ENCODE results near the gene ETF1.

ETF1 gene

DNA sequence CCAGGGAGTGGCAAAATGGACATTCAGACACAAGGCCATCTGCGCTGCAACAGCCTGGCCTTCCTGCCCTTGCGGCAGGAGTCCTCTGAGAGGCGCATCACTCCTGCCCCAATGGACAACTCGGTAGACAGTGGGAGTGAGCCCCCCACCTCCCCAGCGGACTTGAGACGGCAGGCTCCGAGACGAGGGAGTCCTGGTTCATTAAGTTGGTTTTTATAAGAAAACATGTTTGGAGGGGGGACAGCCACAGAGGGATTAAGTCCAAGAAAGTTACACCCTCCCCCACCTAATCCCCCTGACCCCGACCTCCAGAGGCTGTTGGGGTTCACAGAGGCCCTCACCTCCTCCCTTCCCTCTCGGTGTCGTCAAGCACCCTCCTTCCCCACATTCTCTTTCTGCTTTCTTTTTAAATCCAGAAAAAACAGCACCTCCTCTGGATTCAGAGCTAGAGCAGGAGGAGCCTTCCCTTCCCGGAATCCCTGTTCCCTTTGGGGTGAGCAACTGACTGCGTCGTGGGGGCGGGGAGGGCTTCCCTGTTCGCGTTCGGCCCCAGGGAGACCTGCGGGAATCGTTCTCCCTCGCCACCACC is 79.5 kb downstream of the ETF1 start:
- peak; percentile 22 for DNase-seq (ENCODE audit: low spot score)

DNA sequence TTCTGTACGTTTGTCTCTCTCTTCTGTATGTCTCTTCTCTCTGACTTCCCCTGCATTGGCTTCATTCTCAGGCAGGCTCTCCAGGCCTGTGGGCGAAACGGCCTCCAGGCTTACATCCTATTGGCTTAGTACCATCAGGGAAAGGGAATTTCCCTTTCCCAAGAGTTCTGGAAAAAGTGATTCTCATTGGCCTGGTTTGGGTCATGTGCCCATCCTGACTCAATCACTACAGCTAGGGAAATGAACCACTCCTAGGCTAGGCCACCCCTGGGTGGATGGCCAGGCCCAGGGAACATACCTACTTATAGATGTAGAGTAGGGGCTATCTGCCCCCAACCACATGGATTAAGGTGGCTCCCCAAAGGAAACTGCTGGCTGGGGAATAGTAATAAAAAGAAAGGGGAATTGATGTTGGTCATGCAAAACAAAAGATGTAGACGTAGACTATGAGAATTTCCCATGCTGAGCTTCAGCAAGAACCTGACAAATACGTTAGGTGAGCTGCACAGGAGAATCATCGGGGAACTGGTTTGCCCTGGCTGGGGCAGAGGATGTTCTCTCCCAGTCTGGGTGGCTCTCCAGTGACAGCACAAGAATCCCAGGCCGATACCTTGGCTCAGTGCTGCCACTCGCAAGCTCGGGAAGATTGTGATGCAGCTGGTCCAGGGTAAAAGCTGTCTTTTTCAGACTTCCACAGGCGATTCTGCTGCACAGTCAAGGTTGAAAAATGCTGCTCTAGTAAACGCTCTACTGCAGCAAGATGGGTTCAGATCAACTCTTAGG is 81.5 kb downstream of the ETF1 start:
- no peak for DNase-seq (ENCODE audit: low spot score)

DNA sequence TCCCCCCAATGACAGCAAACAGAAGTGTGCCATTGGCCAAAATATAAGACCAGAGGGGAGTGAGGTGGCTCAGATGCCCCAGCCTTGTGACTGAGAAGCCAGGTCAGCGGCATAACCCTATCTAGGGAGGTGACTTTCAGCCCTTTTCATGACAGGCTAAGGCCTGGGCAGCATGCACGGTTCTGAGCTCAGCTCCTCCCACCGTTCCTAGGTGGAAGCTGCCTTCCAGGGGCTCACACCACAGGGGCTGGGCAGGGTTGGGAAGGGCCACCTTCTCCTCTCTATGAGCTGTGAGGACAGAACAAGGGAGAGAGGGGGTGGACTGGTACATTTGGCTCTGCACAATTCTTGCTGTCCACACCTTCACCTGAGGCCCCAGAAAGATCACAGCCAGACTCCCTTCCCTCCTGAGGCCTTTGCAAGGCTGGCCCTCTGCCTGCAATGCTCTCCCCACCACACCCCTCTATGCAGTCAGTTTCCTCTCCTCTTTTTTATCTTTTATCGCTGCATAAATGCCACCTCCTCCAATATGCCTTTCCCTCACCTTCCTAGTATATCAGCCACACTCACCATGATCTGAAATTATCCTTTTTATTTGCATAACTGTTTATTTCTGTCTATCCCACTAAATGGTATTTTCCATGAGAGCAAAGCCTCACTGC is 82.9 kb downstream of the ETF1 start:
- DNase-seq (ENCODE audit: low spot score), result no peak

DNA sequence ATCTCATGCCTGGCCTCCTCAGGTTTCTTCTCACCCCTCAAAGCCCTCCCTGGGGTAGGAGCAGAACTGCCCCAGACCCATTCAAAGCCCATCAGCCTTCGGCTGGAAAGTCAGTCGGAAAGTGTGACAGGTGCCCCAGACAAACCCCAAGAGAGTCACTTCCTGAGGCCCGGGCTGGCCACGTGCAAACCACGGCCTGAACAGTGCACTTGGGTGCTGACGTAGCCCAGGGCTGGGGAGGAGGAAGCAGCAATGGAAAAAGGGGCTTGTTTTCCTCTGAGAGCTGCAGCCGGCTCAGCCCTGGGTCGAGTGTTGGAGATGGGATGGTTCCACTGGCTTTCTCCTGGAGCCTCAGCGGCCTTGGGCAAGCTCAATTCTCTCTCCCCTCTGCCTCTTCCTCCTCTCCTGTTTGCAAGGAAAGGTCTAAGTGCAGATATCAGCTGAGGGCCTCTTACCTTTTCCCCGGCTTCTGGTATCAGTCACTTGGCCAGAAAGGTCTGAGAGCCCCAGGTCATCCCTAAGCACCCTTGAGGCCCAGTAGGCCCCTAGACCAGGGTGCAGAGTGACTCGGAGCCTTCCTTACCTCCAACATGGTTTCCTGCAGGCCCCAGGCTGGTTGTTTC is 83.6 kb downstream of the ETF1 start:
- DNase-seq (ENCODE audit: low spot score), result peak; percentile 76

DNA sequence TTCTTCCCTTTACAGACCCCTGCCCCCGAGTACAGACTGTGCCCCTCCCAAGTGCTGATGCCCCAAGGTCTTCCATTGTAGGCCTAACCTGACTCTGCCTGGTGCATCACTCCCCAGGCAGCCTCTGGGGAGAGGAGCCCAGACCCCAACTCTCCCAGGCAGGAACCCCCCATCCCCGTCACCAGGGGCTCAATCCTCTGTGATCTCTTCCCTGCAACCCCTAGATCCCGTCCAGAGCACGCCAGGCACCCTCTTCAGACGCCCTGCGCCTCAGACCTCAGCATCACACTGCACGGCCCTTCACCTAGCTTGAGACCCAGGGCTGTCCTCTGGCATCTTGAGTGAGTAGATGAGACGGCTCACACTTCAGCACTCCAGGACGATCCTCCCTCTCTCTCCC is 84.2 kb downstream of the ETF1 start:
- no peak for DNase-seq (ENCODE audit: low spot score)

DNA sequence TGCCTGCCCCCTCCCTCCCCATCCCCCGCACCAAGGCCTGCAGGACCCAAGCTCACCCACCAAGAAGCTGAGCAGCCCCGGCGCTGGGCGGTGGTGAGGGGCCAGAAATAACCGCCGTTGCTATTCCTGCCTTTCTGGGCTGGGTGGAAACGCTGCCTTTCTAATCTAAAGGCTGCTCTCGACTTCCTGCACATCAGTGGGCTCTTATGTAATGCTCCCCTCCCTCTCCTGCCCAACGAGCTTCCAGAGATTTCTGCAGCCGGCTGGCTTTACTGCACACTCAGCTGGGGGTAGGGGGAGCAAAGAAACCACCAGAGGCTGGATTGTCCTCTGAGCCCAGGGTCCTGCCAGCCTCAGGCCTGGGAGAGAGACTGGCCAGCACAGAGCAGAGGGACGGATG is 84.7 kb downstream of the ETF1 start:
- DNase-seq (ENCODE audit: low spot score), result no peak

DNA sequence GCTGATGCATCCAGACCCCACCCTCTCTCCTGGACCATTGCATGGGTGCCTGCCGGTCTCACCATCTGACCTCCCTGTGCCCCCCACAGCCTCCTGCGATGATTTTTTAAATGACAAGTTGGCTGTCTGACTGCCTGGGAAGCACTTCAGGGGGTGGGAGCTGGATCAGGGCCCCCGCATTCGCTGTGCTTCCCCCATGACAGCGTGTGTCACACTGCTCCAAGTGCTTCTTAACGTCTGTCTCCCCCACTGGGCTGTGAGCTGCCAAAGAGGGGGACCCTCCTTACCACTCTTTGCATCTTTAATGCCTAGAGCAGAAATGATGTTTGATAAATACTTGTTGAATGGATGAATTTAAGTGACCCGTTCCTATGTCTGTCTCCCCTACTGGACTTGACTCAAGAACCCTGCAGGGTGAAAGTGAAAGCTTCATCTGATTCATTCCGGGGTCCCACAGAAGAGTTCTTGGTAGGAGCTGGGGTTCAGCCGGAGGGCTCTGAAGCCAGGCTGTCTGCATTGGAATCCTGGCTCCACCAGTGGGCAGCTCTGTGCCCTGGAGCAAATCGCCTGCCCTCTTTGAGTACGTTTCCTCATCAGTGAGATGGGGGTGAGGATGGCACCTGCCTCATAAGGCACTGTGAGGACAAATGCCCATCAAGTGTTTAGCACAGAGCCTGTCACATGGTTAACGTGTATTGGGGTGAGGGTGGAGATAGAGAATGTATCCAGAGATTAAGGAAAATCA is 85.3 kb downstream of the ETF1 start:
- DNase-seq (ENCODE audit: low spot score), result no peak
